22Rv1 (cell line): ENCODE data around the gene MYL7.

Experiments used
- CTCF ChIP-seq: fragments of 450-650 bp; IDR thresholded peaks from 2 replicates; pipeline ENCODE4 v1.5.1; 2017; ENCODE audit warnings: mild to moderate bottlenecking
- ZFX ChIP-seq: fragments of 450-650 bp; IDR thresholded peaks from 2 replicates; pipeline ENCODE4 v1.6.1; 2017; ENCODE audit warnings: antibody characterized with exemption, borderline replicate concordance

DNA sequence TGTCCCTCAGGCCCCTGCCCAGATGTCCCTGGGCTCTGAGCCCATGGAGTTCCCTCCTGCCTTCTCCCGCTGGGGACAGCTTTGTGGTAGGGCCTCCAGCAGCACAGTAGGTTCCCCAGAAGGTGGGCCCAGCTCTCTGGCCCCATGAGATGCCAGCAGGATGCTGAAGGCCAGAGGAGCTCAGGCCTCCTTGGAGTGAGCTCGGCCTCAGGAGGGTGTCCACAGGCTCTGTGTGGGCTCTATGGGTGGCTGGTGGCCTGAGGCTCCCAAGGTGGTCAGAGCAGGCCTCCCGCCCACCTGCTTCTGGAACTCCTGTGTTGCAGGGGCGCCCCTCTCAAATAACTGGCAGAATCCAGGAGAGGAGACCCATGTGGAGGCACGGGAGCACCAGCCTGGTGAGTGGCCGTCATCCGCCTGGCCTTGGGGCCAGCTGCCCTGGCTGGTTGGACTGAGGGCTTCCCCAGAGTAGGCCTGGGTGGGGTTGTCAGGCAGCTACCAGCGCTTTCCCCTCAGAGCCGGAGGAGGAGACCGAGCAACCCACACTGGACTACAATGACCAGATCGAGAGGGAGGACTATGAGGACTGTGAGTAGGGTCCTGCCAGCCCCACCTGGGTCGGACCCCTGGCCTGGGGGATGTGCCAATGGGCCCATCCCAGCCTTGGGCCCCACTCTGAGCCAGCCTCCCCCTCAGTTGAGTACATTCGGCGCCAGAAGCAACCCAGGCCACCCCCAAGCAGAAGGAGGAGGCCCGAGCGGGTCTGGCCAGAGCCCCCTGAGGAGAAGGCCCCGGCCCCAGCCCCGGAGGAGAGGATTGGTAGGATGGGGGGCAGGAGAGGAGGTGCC, 33.8 kb downstream of the MYL7 start:
- no peak for TF ChIP-seq CTCF
- TF ChIP-seq ZFX, result no peak
